Measurements from ENCODE around the gene NEK3.

DNA sequence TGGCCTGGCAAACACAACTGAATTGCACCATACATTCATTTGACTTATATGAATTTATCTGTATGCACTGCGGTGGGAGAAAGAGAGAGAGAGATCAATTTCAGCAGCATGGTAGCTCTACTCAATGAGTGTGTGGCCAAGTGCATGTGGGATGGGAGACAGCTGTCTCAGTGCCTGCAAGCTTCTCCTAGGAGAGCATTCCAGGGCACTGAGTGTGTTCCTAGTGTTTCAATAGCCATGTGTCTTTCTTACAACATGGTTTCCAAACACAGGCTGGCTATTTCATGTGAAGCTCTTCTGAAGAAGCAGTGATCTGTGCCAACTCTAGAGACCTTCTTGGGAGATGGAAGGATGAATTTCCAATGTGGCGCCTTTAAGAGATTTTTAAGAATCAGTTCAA is 74.0 kb downstream of the NEK3 start:
- no peak for TF ChIP-seq PHF8 (IDR thresholded peaks at IDR 0.05; ENCODE audit: borderline replicate concordance, low read depth)
- TF ChIP-seq, protein P1, sequence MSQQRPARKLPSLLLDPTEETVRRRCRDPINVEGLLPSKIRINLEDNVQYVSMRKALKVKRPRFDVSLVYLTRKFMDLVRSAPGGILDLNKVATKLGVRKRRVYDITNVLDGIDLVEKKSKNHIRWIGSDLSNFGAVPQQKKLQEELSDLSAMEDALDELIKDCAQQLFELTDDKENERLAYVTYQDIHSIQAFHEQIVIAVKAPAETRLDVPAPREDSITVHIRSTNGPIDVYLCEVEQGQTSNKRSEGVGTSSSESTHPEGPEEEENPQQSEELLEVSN (IDR thresholded peaks at IDR 0.05; ENCODE audit: borderline replicate concordance, low read depth), result no peak
- TF ChIP-seq NFE2L2 (conservative IDR thresholded peaks at IDR 0.05; ENCODE audit: low read length), result no peak
- no peak for TF ChIP-seq POLR2A (IDR thresholded peaks at IDR 0.05; ENCODE audit: low read length)
- TF ChIP-seq SMC3 (IDR thresholded peaks at IDR 0.05), result no peak
- no peak for TF ChIP-seq MYC (IDR thresholded peaks at IDR 0.05; ENCODE audit: borderline replicate concordance, low read length)
- no peak for TF ChIP-seq RAD21 (conservative IDR thresholded peaks at IDR 0.05 in 1 of 2, IDR thresholded peaks at IDR 0.05 in 1 of 2)
- TF ChIP-seq ZC3H11A (IDR thresholded peaks at IDR 0.05), result no peak
- TF ChIP-seq CHD2 (IDR thresholded peaks at IDR 0.05; ENCODE audit: low read length, partially characterized antibody), result no peak
- TF ChIP-seq POLR2AphosphoS2 (conservative IDR thresholded peaks at IDR 0.05; ENCODE audit: low read length), result no peak
- no peak for TF ChIP-seq FOSL2 (IDR thresholded peaks at IDR 0.05)
- TF ChIP-seq FOSL2 (CRISPR knock-in tag; IDR thresholded peaks at IDR 0.05), result no peak
